Ureter (tissue), 1 donor: ENCODE data around the gene RNASET2. TPM values are rescaled to one million over a fixed set of nuclear protein-coding genes. Genes with fewer than 3 reads are reported as not detected.

ENCODE experiments used
- DNase-seq: peaks from one replicate; pipeline ENCODE4 v3.0.0-alpha.2; 2020; ENCODE audit warnings: low spot score
- total RNA-seq: library from RNA; stranded (reverse); gene quantifications from one replicate; pipeline ENCODE4 v1.2.4, GENCODE V29; 2023
- donor health status: DM: yes; HTN: yes; CAD: no.

Gene RNASET2
- total RNA-seq, 1 donor from 2014 or later = 89.9 TPM

DNA sequence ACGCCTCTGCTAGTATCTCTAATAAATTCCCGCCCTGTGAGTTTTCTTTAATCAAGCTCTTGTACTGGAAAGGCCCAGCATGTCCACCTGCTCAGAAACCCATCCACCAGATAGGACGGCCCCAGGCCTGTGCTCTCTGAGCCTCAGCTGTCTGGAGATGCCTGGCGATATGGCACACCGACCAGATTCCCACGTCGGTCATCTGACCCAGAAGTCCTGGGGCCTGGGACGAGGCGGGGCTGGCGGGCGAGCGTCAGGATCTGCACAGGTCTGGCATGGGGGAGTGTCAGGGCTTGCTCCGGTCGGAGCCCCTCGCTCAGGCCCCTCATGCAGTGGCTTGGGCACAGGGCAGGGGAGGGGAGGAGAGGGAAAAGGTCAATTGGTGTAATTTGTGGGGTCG lies 10.2 kb downstream of the RNASET2 start:
- no peak for DNase-seq

DNA sequence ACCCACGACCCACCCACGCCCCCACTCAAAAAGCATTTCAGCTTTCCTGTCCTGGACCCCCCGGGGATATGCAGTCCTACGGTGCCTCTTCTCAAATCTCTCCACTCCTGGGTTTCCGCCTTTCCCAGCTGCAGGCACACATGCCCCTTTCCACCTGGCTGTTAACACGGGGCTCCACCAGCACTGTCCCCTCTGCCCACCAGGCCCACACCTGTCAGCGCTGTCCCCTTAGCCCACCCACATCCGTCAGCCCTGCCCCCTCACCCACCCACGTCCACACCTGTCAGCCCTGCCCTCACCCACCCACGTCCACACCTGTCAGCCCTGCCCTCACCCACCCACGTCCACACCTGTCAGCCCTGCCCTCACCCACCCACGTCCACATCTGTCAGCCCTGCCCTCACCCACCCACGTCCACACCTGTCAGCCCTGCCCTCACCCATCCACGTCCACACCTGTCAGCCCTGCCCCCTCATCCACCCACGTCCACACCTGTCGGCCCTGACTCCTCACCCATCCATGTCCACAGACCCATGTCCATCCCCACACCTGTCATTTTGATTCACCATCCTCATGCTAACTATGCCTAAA lies 11.6 kb downstream of the RNASET2 start:
- DNase-seq = no peak

DNA sequence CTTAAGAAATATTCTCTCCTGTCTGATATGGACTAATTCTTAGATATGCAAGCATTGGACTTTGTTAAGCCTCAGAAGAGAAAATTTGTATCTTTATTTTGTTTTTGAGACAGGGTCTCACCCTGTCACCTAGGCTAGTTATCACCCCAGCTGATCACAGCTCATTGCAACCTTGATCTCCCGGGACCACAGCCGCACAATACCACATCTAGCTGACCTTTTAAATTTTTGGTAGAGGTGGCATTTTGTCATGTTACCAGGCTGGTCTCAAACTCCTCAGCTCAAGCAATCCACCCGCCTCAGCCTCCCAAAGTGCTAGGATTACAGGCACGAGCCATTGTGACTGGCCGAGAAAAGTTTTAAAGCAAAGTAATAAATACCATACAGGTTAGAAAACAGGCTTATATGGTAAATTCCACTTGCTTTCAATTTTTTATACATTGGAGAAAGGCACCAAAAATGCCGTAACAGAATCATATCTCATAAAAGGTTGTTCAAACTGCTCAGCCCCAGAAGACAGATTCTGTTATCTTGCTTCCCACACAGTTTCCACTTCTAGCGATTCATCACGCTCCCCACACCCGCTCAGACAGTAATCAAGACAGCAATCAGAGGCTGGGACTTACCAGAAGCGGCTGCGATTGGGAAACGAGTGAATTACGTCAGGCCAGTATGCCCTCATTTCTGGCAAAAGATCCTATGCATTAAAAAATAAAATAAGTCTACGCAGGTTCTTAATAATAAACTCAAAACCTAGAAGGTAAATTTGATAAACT lies 13.8 kb downstream of the RNASET2 start:
- no peak for DNase-seq

DNA sequence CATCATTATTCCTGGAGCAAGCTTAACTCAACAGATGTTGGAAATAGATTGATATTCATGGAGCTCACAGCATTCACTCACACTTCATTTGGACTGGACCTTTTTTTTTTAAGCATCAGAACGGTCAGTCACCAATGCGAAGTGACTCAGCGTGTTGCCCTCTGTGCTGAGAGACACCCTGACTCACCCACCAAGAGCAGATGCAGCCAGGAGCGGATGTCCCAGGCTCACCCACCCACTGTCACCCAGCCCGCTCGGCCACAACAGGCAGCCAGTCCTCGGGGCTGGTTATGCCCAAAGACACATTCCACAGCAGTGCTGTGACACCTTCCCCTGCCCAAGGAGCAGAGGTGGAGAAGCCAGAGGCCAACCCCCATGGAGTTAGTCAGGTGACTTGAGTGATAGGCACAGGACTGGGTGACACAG lies 15.7 kb downstream of the RNASET2 start:
- DNase-seq = no peak

DNA sequence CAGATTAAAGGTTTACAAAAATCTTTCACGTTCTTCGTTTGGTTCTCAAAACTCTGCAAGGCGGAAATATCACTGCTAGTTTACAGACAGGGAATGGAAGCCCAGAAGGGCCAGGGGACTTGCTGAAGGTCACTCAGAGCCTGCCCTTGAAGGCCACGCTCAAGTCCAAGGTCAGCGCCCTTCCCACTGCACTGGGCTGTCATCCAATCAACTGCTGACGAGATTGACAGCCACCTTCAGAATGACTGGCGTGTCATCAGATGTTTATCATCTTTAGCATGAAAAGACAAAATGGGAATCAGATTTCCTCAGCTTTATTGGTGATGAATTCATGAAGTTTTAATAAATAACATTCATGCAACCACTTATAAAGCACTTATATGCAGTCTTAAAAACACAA lies 16.5 kb downstream of the RNASET2 start:
- DNase-seq = no peak

DNA sequence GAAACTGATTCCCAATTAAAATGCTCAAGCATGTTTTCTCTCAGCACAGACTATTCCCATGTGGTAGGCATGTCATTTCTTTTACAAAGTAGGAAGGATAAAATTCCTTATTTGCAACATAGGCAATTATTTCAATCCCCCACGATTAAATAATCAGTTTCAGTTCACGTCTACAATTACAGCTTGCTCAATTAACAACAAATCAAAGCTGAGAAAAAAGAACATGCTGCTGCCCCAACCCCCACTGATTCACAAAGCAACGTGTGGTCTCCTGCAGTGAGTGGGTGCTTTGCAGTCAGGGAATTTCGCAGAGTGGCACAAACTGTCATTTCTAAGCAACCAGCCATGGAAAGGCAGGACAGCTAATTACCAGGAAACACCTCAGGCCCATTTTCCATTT lies 17.0 kb downstream of the RNASET2 start:
- no peak for DNase-seq

DNA sequence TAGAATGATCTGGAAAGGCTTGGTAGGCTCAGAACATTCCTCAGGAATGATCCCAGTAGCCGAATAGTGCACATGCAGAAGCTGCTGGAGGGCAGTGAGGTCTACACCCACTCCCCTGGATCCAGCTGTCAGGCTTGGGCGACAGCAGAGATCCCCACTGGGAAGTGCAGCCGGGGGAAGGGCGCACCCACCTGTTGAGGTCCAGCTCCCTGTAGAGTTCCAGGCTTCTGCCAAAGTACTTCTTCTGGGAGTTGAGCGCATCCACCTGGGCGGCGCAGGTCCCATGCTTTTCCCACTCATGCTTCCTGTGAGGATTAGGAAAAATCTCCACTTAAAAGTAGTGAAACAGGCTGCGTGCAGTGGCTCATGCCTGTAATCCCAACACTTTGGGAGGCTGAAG lies 17.6 kb downstream of the RNASET2 start:
- no peak for DNase-seq

DNA sequence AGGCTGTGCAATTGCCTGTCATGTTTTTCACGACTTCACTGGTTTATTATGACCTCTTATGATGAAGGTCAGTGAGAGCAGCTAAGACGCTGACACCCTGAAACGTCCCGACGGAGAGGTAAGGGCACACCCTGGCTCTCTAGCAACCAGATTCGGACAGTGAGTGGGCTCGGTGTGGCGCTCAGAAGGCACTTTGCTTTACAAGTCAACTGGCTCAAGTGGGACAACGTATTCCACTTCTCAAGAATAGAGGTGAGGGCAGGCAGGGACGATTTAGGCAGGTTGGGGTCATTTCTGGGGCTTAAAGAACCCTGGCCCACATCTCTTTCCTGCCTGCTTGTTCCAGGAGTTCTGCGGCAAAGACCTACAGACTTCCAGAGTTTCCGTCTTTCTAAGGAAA lies 18.2 kb downstream of the RNASET2 start:
- no peak for DNase-seq

DNA sequence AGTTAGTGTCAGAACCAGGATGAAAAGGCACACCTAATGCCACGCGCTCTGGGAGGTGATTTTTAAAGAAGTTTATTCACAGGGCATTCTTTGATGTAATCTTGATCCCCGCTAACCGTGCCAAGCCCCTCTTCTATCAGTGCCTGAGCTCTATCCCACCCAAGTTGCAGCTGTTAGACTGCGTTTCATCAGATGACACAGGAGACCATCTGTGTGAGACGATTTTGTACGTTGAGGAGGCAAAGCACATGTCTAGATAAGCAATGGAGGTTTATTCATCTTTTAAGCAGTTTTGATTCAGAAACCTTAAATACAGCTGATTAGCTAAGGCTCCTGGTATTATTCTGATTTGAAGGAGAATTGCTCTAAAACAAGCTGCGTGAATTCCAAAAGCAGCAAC lies 18.6 kb downstream of the RNASET2 start:
- no peak for DNase-seq

DNA sequence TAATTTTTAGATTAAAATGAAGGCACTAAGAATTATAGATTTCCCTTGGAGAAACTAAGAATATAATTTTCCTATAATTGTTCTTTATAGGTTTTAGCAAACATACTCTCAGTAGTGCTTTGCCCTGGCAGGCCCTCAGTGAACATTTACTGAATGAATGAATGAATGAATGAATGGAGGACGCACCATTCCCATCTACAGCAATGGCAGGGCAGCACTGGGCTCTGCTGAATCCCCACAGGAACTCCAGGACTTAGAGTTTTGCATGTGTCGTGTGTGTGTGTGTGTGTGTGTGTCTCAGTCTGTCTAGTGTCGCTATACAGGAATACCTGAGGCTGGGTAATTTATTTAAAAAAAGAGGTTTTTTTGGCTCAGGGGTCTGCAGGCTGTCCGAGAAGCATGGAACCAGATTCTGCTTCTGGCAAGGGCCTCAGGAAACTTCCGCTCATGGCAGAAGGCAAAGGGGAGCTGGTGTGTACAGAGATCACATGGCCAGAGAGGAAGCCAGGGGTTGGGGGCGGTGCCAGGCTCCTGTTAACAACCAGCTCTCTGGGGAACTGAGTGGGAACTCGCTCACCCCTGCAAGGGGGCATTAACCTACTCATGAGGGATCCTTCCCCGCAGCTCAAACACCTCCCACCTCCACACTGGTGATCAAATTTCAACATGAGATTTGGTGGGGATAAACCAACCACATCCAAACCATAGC lies 20.1 kb downstream of the RNASET2 start:
- DNase-seq = no peak

DNA sequence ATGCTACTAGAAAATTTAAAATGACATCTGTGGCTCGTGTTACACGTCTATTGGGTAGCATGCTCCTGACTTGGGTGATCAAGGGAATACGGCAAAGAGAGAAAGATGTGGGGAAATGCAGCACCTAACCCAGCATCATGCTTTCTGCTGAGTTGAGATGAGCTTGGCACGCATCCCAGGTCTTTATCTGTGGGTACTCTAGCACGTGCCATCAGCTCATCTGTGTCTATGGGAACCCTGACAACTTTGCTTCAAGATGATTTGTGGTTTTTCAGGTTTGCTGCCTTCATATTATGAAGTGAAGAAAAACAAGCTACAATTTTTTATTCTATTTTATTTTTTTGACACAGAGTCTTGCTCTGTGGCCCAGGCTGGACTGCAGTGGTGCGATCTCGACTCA lies 21.0 kb downstream of the RNASET2 start:
- no peak for DNase-seq

DNA sequence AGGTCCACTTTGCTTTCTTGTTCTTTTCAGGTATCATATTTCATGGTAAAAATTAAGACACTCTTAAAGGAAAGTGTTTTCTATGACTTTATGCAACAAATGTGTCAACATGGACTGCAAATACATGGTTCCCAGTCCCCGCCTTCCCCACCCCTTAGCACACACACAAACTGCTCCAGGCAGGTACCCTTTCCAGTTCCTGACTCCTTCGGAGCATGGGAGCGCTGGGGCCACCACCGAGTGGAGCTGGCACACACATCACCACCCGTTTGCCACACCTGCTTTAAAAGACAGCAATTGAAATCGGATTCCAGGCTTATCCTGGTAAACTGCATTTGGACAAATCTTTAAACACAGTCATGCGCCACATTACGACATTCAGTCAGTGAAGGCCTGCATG lies 22.2 kb downstream of the RNASET2 start:
- DNase-seq = no peak

DNA sequence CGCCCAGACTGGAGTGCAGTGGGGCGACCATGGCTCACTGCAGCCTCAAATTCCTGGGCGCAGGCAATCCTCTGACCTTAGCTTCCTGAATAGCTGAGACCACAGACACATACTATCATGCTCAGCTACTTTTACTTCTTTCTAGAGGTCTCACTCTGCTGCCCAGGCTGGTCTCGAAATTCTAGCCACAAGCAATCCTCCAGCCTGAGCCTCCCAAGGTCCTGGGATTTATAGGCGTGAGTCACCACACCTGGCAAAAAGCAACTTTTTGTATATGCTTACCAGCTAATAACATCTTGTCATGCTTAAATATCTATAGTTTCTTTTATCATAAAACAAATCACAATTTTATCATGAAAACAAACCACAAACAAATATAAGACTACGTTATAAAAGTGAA lies 23.0 kb downstream of the RNASET2 start:
- DNase-seq = no peak

DNA sequence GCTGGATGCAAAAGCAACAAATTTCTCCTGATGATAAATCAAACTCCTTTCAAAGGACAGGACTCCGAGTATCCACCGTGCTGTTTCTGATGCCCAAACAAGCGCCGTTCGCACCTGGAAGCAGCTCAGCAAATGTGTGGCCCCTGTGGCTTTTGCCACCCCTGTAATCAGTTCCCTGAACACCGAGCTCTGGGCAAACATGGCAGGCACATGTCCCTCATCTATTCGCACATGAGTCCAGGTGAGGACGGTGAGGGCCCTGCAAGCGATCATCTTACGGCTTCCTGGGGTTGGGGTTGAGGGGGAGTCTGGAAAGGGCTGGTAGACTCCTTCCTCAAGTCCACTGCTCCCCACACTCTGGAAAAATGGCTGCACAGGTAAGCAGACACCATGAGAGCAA lies 23.7 kb downstream of the RNASET2 start:
- no peak for DNase-seq

DNA sequence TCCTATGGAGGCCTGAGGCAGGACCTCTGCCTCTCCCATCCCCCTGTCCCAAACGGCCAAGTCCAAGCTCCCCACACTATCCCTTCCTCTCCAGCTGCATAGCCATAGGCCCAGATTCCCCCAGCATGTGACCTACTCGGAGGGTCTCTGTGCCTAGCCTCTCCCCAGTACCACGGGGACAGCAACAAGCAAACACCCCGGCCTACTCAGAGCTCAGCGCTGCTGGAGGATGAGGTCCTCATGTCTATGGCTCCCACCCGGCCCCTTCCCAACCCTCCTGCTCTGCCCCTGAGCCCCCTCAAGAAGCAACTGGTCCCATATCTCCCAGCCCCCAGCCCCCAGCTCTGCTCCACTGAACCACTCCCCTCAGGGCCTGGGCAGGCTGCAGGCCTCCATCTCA lies 24.2 kb downstream of the RNASET2 start:
- no peak for DNase-seq

DNA sequence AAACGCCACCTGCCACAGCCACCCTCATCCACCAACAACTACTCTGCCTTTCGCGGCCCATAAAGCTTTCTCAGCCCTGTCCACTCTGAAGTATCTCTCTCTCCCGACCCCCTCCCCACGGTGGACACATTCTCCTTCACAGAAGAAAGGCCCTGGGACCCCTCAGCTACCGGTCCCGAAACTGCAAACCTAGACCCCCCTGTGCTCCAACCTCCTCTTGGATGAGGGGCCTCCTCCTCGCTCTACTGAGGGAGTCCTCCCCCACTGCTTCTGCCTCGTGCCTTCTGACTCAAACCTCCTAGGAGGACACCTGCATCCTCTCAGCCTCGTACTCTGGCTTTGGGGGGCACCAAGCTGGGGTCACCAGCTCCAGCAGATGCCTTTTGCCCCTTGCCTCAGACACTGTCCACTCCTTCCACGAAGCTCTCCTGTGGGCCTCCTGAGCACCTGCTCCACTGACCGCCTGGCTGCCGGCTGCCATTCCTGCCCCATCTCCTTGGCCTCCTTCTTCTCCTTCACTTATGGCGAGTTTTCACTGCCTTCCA lies 24.9 kb downstream of the RNASET2 start:
- DNase-seq = no peak

DNA sequence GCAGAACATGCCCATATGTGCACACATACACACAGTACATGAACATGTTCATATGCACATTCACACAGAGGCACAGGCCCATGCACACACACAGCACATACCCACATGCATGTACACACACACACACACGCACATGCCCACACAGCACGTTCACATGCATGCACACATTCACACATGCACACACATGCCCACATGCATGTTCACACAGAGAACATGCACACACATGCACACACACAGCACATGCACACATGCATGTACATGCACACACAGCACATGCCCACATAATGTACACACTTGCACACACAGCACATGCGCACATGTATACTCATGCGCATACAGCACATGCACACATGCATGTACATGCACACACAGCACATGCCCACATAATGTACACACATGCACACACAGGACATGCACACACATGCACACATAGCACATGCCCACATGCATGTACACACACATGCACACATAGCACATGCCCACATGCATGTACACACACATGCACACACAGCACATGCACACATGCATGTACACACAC lies 25.9 kb downstream of the RNASET2 start:
- DNase-seq = no peak

DNA sequence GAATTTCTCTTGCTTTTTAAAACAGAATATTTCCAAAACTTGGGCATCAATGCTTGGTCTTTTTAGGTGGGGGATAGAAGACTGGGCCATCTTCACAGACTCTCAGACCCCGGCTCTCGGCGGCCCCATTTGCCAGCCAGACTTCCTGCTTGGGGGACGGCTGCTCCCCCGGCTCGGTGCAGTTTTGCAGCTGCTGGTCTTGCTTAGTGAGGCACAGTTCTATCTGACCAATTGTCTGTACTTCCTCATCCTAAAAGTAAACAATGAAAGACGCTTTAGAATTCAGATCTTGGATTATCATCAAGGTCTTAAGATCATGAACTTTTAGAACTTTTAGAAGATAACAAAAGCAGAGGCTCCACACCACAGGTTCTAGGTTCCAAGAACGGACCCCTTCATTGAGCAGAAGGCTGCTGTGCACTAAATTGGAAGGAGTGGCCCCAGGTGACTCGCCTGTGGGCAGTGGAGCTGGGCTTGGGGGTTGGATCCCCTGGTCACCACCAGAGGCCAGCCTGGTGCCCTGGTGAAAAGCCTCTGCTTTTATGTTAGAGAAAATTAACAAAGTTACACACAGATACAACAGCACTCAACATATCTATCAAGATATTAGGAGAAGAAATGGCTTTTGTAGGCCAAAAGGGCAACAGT lies 26.7 kb downstream of the RNASET2 start:
- DNase-seq = no peak

DNA sequence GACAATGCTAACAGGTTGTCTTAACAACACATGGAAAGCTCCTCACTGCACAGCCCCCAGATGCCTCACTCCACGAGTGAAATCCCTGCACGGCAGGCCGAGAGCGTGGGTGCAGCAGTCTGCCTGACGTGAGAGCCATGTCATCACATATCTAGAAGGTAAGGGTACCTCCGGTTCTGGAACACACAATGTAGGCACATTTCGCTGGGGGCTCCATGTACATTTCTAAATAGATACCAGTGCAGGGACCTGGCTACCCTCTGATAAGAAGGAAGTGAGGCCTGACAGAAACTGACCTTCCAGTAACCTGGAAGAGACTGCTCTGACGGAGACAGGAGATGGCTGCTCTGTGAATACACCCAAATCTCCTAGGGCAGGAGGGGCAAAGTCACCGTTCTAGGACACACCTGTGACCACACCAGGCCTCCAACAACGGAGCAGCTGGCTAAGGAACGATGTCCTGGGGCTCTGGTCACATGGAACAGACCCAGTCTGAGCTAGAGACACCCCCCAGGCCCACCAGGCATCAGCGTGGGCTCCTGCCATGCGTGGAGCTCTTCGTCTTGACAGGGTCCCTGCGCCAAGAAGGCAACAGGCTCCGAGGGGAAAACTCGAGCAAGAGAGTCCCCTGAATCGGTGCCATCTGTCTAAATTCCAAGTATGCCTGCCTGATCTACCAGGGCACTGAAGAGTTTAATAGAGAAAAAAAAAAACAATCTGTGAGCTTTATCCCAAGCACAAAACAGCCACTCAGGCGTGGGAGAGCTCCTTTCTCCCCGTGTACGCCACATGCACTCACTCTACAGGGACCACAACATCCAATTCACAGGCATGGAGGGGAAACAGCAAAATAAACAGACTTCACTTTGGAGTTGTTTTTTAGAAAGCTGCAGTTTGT lies 27.5 kb downstream of the RNASET2 start:
- no peak for DNase-seq

DNA sequence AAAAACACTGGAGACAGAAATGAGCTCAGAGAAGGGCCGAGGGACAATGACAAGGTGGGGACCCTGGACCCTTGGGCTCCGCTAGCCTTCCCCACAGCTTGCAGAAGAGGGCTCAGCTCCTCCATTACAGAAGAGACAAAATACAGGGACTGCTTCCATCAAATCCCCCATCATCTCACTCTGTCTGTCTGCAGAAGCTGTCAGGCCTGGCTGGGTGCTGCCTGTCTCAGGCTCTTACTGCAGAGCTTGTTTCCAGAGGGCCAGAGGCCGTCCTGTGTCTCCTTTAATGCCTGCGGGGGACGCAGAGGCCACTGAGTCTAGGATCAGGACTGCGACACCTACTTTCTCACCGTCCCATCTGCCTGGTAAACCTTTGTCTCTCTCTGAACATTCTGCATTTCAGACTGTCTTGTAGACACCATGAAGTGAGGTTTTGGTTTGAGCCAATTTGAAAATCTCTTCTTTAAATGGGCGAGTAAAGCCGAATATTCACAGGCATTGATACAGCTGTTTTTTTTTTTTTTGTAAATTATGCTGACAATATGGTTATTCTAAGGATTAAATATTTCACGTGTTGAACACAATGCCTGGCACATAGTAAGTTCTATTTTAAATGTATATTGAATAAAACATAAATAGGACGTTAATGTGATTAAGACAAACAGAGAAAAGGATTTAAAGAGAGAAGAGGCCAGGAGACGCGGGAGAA lies 28.3 kb downstream of the RNASET2 start:
- no peak for DNase-seq
